ENCODE results near the gene UBAP2. TPM values are rescaled to one million over a fixed set of nuclear protein-coding genes. Genes with fewer than 3 reads are reported as not detected.

Gene UBAP2
- polyA plus RNA-seq: 26.1 TPM
- long read RNA-seq, donor 1: 0 reads
- long read RNA-seq, donor 2, partial matches to known transcripts: 75 of 75 reads
- long read RNA-seq, donor 2, other reads (novel, unspliced or antisense): 0 of 75 reads
- long read RNA-seq, donor 3: 0 reads
- long read RNA-seq, donor 4: 0 reads
- long read RNA-seq, donor 5: 0 reads
- long read RNA-seq, donor 6, full-length matches to known transcripts: 1 of 1 reads
- long read RNA-seq, donor 6, partial matches to known transcripts: 0 of 1 reads
- long read RNA-seq, donor 6, other reads (novel, unspliced or antisense): 0 of 1 reads
- long read RNA-seq, donor 7, partial matches to known transcripts: 7 of 7 reads
- long read RNA-seq, donor 7, other reads (novel, unspliced or antisense): 0 of 7 reads
- long read RNA-seq, donor 8, full-length matches to known transcripts: 1 of 14 reads
- long read RNA-seq, donor 8, partial matches to known transcripts: 13 of 14 reads
- long read RNA-seq, donor 8, other reads (novel, unspliced or antisense): 0 of 14 reads
- long read RNA-seq, donor 9: 0 reads
- long read RNA-seq, donor 10, full-length matches to known transcripts: 1 of 17 reads
- long read RNA-seq, donor 10, partial matches to known transcripts: 16 of 17 reads
- long read RNA-seq, donor 10, other reads (novel, unspliced or antisense): 0 of 17 reads
- long read RNA-seq, donor 11: 0 reads

DNA sequence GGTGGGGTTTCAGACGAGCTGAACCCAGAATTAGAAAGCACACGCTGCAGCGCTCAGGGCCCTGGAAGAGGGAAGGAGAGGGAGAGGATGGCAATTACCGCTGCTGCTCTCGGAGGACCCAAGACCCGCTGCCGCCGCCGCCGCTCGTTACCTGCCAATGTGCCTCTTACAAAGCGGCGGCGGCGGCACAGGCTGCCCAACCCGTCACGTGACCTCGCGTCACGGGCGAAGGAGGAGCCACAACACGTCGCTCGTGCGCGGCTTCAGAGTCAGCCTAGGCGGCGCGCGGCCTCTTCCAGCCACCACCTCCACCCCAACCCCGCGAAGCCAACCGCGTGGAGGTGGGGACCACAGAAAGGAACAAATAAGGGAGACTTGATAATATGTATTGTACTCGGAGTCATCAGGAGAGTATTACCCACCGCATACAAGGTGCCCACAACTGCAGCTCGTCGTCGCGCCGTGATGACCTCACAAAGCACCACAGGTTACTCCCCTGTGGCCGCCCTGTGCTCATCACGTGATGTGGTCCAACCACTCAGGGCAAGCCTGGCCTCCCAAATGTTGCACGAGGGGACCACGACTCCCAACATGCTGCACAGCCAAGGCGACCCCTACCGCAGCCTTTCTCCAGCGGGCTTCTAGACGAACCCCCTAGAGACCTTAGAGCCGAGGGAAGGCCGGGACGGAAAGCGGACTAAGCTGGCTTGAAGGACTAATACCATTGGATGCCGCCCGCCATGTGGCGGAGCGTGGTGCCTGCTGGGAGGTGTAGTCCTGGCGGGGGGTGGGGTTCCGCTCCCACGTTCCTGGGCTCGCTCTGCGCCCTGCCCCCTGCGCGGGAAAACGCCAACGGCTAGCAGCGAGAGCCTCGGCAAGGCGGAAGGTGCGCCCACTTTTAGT, at the start of gene UBAP2:
Gene UBAP2 (minus strand): TSS at position 161 of the 903 bp plus-strand sequence. CDS start 31,739 bp downstream, outside the sequence.
- peak; percentile 97 to 100 for DNase-seq
- H3K4me1 ChIP-seq (ENCODE audit: control insufficient read depth, insufficient read depth, low read length): peaks cover 21% of the 10 kb centered on the region
- no peaks in the 10 kb centered on the region for H3K36me3 ChIP-seq (ENCODE audit: control insufficient read depth, insufficient read depth, low read length)
- peak within 1 kb of the TSS; percentile 88 for H3K27ac ChIP-seq (ENCODE audit: low read length)
- 0% methylated on average over 2 of the region's 70 CpGs for WGBS (ENCODE audit: insufficient coverage, low lambda C conversion rate)
- no peaks in the 10 kb centered on the region for H3K9me3 ChIP-seq (ENCODE audit: control insufficient read depth, low read depth, low read length)
- no peaks in the 10 kb centered on the region for H3K27me3 ChIP-seq (ENCODE audit: control insufficient read depth, insufficient read depth, low read length)
- H3K4me3 ChIP-seq (ENCODE audit: low read length): peak within 1 kb of the TSS; percentile 90

GRCh38 chr9:34098307-34098706, 49.6 kb upstream of the UBAP2 start:
- H3K27ac ChIP-seq (ENCODE audit: low read length): no peak overlapping the region
- no peaks in the 10 kb centered on the region for H3K4me1 ChIP-seq (ENCODE audit: control insufficient read depth, insufficient read depth, low read length)
- H3K9me3 ChIP-seq (ENCODE audit: control insufficient read depth, low read depth, low read length): no peaks in the 10 kb centered on the region
- H3K4me3 ChIP-seq (ENCODE audit: low read length): no peak overlapping the region
- H3K36me3 ChIP-seq (ENCODE audit: control insufficient read depth, insufficient read depth, low read length): peaks cover 73% of the 10 kb centered on the region
- no CpG with 5 or more reads among the region's 5 CpGs for WGBS (ENCODE audit: insufficient coverage, low lambda C conversion rate)
- DNase-seq: no peak
- no peaks in the 10 kb centered on the region for H3K27me3 ChIP-seq (ENCODE audit: control insufficient read depth, insufficient read depth, low read length)

GRCh38 chr9:34097865-34098264, 49.2 kb upstream of the UBAP2 start:
- Histone ChIP-seq H3K4me1 (ENCODE audit: control insufficient read depth, insufficient read depth, low read length) (no peaks in the 10 kb centered on the region), H3K27me3 (ENCODE audit: control insufficient read depth, insufficient read depth, low read length) (no peaks in the 10 kb centered on the region), H3K9me3 (ENCODE audit: control insufficient read depth, low read depth, low read length) (no peaks in the 10 kb centered on the region), H3K36me3 (ENCODE audit: control insufficient read depth, insufficient read depth, low read length) (peaks cover 73% of the 10 kb centered on the region), H3K4me3 (ENCODE audit: low read length) (no peak overlapping the region), H3K27ac (ENCODE audit: low read length) (no peak overlapping the region)
- 100% methylated on average over 1 of the region's 1 CpG for WGBS (ENCODE audit: insufficient coverage, low lambda C conversion rate)
- no peak for DNase-seq

DNA sequence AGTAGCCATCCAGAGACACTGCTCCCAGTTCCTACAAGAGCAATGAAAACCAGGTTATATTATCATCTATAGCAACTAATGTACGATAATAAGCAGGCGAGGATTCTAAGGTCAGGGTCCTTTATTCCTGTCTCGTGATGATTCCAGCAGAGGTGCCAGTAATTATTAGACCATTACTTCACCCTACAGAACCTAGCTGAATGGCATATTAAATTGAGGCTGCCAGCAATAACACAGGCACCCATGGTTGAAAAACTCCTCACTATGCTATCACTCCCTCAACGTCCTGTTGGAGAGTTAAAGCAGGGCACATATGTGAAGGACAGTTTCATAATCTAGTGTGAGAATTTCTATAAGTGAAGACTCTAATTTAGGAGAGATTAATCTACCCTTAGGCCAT, 48.1 kb upstream of the UBAP2 start:
- no peak overlapping the region for H3K27ac ChIP-seq (ENCODE audit: low read length)
- H3K27me3 ChIP-seq (ENCODE audit: control insufficient read depth, insufficient read depth, low read length): no peaks in the 10 kb centered on the region
- peaks cover 73% of the 10 kb centered on the region for H3K36me3 ChIP-seq (ENCODE audit: control insufficient read depth, insufficient read depth, low read length)
- no CpG with 5 or more reads among the region's 4 CpGs for WGBS (ENCODE audit: insufficient coverage, low lambda C conversion rate)
- no peaks in the 10 kb centered on the region for H3K9me3 ChIP-seq (ENCODE audit: control insufficient read depth, low read depth, low read length)
- H3K4me3 ChIP-seq (ENCODE audit: low read length): no peak overlapping the region
- DNase-seq: no peak
- H3K4me1 ChIP-seq (ENCODE audit: control insufficient read depth, insufficient read depth, low read length): no peaks in the 10 kb centered on the region

DNA sequence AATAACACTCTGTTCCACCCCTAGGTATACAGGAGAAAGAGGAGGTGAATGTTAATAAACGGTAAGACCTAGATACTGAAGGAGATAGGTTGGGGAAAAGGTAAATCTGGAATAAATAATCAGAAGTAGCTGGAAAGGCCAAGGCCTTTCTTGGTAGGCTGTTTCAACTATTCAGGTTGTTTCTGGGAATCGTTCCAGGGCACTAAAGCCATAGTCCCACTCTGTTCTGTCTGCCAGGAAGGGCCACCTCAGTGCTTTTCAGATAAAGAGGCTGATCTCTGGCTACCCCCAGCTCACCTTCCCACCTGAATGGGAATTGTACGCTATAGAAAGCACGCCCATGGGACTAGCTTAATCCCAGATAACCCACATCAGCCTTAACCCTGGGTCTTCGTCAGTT, 44.9 kb upstream of the UBAP2 start:
- DNase-seq: no peak
- peaks cover 73% of the 10 kb centered on the region for H3K36me3 ChIP-seq (ENCODE audit: control insufficient read depth, insufficient read depth, low read length)
- H3K4me1 ChIP-seq (ENCODE audit: control insufficient read depth, insufficient read depth, low read length): no peaks in the 10 kb centered on the region
- no peaks in the 10 kb centered on the region for H3K27me3 ChIP-seq (ENCODE audit: control insufficient read depth, insufficient read depth, low read length)
- no peak overlapping the region for H3K27ac ChIP-seq (ENCODE audit: low read length)
- no peak overlapping the region for H3K4me3 ChIP-seq (ENCODE audit: low read length)
- no peaks in the 10 kb centered on the region for H3K9me3 ChIP-seq (ENCODE audit: control insufficient read depth, low read depth, low read length)
- 92% methylated on average over 2 of the region's 5 CpGs for WGBS (ENCODE audit: insufficient coverage, low lambda C conversion rate)

DNA sequence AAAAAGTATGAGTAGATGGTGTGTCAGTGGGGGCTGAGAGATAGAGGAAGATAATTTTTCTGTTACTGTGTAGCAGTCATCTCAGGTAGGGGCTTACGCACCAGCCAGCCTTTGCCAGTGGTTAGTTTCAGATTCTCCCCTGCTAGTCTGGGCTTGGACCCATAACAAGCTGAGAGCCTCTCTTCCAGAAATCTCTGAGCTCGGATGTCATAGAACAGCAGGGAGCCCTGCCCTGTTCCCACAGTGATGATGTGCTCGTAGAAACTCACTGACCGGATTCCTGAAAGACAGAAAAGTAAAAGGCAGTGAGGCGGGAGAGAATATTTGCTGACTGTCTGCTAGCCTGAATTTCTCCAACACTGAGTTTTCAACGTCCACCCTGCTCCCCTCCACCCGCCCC, 40.6 kb upstream of the UBAP2 start:
- no peaks in the 10 kb centered on the region for H3K9me3 ChIP-seq (ENCODE audit: control insufficient read depth, low read depth, low read length)
- WGBS (ENCODE audit: insufficient coverage, low lambda C conversion rate): no CpG with 5 or more reads among the region's 7 CpGs
- no peak overlapping the region for H3K27ac ChIP-seq (ENCODE audit: low read length)
- DNase-seq: no peak
- peaks cover 68% of the 10 kb centered on the region for H3K36me3 ChIP-seq (ENCODE audit: control insufficient read depth, insufficient read depth, low read length)
- H3K4me1 ChIP-seq (ENCODE audit: control insufficient read depth, insufficient read depth, low read length): no peaks in the 10 kb centered on the region
- H3K4me3 ChIP-seq (ENCODE audit: low read length): no peak overlapping the region
- no peaks in the 10 kb centered on the region for H3K27me3 ChIP-seq (ENCODE audit: control insufficient read depth, insufficient read depth, low read length)

DNA sequence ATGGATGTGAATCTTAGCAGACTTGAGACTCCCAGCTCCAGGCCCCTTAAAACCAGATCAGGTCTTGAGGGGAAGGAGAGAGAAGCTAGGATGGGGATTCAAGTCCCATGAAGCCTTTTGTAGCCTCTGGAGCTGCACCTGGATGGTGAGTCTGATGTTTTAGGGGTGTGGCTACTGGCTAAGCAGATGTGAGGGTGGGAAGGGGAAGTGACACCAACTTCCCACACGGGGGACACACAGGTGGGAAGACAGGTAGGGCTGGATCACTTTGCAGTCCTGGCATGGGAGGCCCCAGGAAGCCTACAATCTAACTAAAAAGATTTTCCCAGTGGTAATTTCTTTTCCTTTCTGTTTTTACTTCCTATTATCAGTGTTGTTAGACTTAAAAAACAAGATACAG, 38.7 kb upstream of the UBAP2 start:
- Histone ChIP-seq H3K27ac (ENCODE audit: low read length) (no peak overlapping the region), H3K4me3 (ENCODE audit: low read length) (no peak overlapping the region), H3K36me3 (ENCODE audit: control insufficient read depth, insufficient read depth, low read length) (peaks cover 53% of the 10 kb centered on the region), H3K9me3 (ENCODE audit: control insufficient read depth, low read depth, low read length) (no peaks in the 10 kb centered on the region), H3K27me3 (ENCODE audit: control insufficient read depth, insufficient read depth, low read length) (no peaks in the 10 kb centered on the region), H3K4me1 (ENCODE audit: control insufficient read depth, insufficient read depth, low read length) (no peaks in the 10 kb centered on the region)
- DNase-seq: no peak
- WGBS (ENCODE audit: insufficient coverage, low lambda C conversion rate): no CpG with 5 or more reads among the region's 1 CpG

DNA sequence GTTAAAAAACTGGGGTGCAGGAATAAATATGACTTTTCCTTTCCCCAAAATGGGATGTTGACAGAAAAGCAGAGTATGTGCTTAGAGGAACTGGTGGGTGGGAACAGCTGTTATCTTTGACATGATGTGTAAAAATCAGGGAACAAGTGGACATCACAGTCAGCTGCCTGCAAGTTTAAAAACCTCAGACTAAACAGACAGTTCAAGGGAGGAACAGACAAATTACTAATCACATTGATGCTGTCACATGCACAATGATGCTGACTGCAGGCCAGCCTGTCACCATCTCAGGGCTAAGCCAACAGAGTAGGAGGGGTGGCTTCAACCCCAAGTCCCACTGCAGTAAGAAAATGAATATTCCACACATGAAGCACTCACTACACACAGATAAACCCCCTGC, 38.2 kb upstream of the UBAP2 start:
- peaks cover 49% of the 10 kb centered on the region for H3K36me3 ChIP-seq (ENCODE audit: control insufficient read depth, insufficient read depth, low read length)
- H3K27ac ChIP-seq (ENCODE audit: low read length): no peak overlapping the region

DNA sequence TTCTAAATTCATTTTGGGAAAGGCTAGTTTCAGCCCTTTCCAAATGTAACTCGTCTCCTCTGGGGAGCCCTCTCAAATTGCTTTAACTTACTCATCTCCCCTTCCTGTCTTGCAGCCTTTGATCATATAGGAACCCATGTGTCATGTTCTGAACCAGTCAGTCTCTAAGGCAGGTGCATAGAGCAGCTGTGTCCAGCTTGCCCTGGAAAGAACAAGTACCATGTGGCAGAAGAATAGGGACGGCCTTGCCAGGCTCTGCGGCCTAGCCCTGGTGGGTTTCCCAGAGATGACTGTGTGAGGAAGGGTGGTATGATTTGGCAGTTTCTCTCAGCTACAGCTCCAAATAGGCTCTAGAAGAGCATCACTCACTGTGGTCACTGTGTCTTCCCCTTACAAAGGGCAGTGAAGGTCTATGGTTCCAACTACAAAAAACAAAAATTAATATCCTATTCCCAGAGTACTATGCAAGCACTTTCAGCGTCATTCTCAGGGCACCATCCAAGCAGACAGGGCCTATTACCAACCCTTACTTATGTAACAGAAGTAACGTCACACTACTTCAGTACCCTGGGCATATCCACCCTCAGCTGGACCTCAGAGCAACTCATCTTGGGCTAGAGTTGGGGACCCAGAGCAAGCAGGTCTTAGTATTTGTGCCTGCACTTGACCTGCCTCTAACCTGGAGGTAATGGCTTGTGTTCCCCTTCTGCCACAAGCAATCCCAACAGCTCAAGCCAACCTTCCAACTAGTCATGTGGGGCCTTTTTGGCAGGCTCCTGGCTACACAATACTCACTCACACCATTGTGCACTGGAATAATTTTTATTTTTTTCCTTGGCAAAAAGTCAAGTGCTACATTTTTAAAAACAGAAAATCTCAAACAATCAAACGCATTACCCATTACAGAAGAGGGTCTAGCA, 37.2 kb upstream of the UBAP2 start:
- no peaks in the 10 kb centered on the region for H3K9me3 ChIP-seq (ENCODE audit: control insufficient read depth, low read depth, low read length)
- H3K4me3 ChIP-seq (ENCODE audit: low read length): no peak overlapping the region
- WGBS (ENCODE audit: insufficient coverage, low lambda C conversion rate): 83% methylated on average over 1 of the region's 6 CpGs
- no peaks in the 10 kb centered on the region for H3K4me1 ChIP-seq (ENCODE audit: control insufficient read depth, insufficient read depth, low read length)
- DNase-seq: no peak
- H3K27me3 ChIP-seq (ENCODE audit: control insufficient read depth, insufficient read depth, low read length): no peaks in the 10 kb centered on the region
- peaks cover 45% of the 10 kb centered on the region for H3K36me3 ChIP-seq (ENCODE audit: control insufficient read depth, insufficient read depth, low read length)
- H3K27ac ChIP-seq (ENCODE audit: low read length): no peak overlapping the region

More for the DNA sequence above, 38.2 kb upstream of the UBAP2 start:
- Histone ChIP-seq H3K9me3 (ENCODE audit: control insufficient read depth, low read depth, low read length) (no peaks in the 10 kb centered on the region), H3K4me1 (ENCODE audit: control insufficient read depth, insufficient read depth, low read length) (no peaks in the 10 kb centered on the region), H3K4me3 (ENCODE audit: low read length) (no peak overlapping the region), H3K27me3 (ENCODE audit: control insufficient read depth, insufficient read depth, low read length) (no peaks in the 10 kb centered on the region)
- no peak for DNase-seq

Measured in large intestine (tissue), 12 donors.